ENCODE measurements around the gene SLC39A11.
"Not testable (repeated sequence)": the region's sequence is repeated elsewhere in the genome, so short reads cannot be mapped to it uniquely, and the experiment has no call there.

SLC39A11 gene

GRCh38 chr17:72797142-72797541, 295.3 kb downstream of the SLC39A11 start:
- no peak for DNase-seq (ENCODE audit: low read depth, low spot score)
- H3K4me3 ChIP-seq (ENCODE audit: low read length) = no peak overlapping the region

DNA sequence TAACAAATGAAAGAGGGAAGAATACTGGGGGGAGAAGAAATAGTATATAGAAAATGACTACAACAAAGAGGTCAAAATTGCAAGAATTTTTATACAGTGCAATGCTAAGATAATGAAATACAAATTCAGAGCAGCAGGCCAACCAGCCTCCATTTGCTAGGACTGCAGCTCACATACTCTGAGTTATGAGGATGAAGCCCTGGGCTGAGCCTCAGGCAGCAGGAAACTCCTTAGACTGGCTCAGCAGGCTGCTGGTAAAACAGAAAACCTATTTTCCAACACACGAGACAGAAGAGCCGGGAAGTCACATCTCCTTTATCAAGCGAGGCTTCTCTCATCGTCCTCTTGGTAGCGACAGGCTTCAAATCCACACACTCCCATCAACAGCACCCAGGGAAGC, 296.5 kb downstream of the SLC39A11 start:
- no peak for DNase-seq (ENCODE audit: low read depth, low spot score)
- H3K4me3 ChIP-seq (ENCODE audit: low read length) = no peak overlapping the region

DNA sequence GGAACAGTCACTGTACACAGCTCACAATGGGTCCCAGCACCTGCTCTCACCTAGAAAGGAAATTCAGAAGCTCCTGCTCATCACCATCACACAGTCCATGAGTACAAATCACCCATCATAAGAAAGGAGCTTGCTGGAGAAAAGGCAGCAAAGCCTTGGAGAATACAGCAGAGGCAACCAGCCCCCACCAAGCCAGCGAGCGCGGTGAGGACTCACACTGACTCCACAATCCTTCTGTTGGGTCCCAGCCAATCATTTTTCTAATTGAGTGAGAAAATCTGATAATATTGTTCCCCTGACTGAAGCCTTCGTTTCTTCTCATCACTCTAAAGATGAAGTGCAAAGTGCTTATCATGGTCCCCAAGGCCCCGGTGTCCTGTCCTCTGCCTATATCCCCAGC, 298.3 kb downstream of the SLC39A11 start:
- DNase-seq (ENCODE audit: low read depth, low spot score) = no peak
- no peak overlapping the region for H3K4me3 ChIP-seq (ENCODE audit: low read length)

GRCh38 chr17:72792771-72793170, 299.7 kb downstream of the SLC39A11 start:
- no peak for DNase-seq (ENCODE audit: low read depth, low spot score)

GRCh38 chr17:72790190-72790589, 302.3 kb downstream of the SLC39A11 start:
- DNase-seq (ENCODE audit: low read depth, low spot score) = no peak
- no peak overlapping the region for H3K4me3 ChIP-seq (ENCODE audit: low read length)

More at GRCh38 chr17:72792771-72793170, 299.7 kb downstream of the SLC39A11 start:
- H3K4me3 ChIP-seq (ENCODE audit: low read length) = no peak overlapping the region

DNA sequence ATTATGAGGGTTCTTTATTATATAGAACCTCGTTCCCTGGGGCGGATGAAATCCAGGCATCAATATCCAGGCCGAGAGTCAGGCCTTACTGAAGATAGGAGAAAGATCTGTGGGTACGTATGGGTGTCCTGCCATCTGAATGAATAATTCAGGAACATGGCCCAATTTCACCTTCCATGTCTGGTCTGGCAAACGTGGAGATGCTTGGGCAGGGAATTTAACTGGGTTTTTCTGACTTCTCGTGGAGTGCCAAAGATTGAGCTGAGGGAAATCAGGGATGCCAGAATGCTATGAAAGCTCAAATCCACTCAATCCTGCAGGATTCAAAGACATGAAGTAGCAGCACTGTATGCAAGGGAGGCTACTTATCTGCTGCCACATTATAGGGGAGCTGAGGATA, 302.8 kb downstream of the SLC39A11 start:
- no peak overlapping the region for H3K4me3 ChIP-seq (ENCODE audit: low read length)
- no peak for DNase-seq (ENCODE audit: low read depth, low spot score)

DNA sequence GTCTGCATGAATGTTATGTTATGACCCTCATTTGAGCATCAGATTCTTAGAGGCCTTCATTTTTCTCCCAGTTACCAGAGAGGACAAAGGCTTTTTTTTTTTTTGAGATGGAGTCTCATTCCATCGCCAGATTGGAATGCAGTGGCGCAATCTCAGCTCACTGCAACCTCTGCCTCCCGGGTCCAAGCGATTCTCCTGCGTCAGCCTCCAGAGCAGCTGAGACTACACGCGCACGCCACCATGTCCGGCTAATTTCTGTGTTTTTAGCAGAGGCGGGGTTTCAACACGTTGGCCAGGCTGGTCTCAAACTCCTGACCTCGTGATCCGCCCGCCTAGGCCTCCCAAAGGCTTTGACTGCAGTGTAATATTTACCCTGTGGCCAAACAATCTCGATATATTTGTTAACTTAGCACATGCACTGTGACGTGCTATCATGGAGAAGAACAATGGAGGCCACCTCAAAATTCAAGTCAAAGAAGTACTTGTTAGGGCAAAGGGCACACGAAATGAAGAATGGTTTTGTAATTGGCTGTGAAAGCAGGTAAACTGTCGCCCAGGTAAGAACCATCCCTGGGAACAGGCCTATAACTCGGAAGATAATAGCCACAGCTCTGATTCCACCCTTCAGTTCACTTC, 303.4 kb downstream of the SLC39A11 start:
- no peak overlapping the region for H3K4me3 ChIP-seq (ENCODE audit: low read length)
- DNase-seq (ENCODE audit: low read depth, low spot score) = no peak

- DNase-seq (ENCODE audit: low read depth, low spot score) = no peak
- H3K4me3 ChIP-seq (ENCODE audit: low read length) = no peak overlapping the region
Measured at GRCh38 chr17:72786209-72786608, 306.3 kb downstream of the SLC39A11 start.

- no peak for DNase-seq (ENCODE audit: low read depth, low spot score)
- no peak overlapping the region for H3K4me3 ChIP-seq (ENCODE audit: low read length)
Measured at GRCh38 chr17:72782985-72783701, 309.3 kb downstream of the SLC39A11 start.

DNA sequence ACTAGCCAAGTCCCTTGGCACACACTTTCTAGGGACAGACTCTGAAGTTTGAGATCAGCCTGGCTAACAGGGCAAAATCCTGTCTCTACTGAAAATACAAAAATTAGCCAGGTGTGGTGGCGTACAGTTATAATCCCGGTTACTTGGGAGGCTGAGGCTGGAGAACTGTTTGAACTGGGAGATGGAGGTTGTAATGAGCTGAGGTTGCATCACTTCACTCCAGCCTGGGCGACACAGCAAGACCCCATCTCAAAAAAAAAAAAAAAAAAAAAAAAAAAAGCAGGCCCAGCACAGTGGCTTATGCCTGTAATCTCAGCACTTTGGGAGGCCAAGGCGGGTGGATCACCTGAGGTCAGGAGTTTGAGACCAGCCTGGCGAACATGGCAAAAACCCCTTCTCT, 310.1 kb downstream of the SLC39A11 start:
- DNase-seq (ENCODE audit: low read depth, low spot score); H3K4me3 ChIP-seq (ENCODE audit: low read length): not testable (repeated sequence)

GRCh38 chr17:72778169-72779151, 314.0 kb downstream of the SLC39A11 start:
- no peak for DNase-seq (ENCODE audit: low read depth, low spot score)
- H3K4me3 ChIP-seq (ENCODE audit: low read length) = no peak overlapping the region

DNA sequence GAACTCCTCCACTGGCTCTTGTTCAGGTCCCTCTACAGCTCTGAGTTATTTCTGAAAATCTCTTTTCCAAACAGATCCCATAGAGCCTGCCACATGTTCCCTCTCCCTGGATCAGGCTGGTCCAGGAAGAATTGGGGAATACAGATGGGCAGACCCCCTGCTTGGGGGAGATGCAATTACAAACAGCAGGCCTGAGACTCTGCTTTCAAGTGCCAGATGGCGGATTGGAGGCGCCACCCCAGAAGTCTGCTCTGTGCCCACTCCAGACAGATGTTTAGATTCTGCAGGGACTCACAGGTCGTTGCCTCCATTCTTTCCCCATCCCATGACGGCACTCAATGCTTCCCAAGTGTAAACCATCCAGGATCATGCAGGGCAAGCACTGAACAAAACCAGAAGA, 316.6 kb downstream of the SLC39A11 start:
- H3K4me3 ChIP-seq (ENCODE audit: low read length) = no peak overlapping the region
- no peak for DNase-seq (ENCODE audit: low read depth, low spot score)

DNA sequence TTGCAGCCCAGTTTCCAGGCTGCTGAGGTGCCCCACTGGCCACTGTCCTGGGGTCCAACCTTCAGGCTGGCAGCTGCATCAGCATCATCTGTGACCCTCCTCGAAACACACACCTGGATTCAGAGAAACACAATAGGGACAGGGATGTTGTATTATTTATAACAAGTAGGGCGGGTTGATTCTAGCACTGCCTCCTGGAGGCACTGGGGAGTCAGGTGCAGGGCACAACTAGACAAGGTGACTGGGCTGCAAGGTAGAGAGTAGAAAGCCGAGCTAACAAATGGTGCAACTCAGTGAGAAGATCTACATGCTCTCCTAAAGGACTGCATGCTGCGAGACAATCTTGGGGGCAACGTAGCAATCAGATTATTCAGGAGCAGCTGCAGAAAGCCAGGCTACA, 317.3 kb downstream of the SLC39A11 start:
- no peak for DNase-seq (ENCODE audit: low read depth, low spot score)
- H3K4me3 ChIP-seq (ENCODE audit: low read length) = no peak overlapping the region

DNA sequence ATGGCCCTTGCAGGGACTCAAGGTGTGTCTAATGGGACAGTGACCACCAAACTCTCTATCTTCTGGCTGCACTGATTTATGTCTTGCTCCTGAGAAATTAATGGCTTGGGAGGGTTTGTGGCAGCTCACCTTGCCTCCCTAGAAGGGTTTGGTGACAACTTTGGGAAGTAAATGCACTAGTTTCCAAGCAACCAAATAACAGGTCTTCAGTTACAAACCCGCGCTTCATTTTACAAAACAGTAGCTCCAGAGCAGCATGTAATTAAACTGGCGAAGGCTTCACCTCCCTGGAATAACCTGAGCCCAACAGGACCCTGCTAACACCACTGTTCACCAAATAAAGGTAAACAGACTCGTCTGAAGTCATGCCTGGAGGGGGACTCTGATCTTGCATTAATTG, 318.3 kb downstream of the SLC39A11 start:
- no peak for DNase-seq (ENCODE audit: low read depth, low spot score)
- no peak overlapping the region for H3K4me3 ChIP-seq (ENCODE audit: low read length)

- DNase-seq (ENCODE audit: low read depth, low spot score); H3K4me3 ChIP-seq (ENCODE audit: low read length): not testable (repeated sequence)
Measured at GRCh38 chr17:72773225-72773624, 319.3 kb downstream of the SLC39A11 start.

DNA sequence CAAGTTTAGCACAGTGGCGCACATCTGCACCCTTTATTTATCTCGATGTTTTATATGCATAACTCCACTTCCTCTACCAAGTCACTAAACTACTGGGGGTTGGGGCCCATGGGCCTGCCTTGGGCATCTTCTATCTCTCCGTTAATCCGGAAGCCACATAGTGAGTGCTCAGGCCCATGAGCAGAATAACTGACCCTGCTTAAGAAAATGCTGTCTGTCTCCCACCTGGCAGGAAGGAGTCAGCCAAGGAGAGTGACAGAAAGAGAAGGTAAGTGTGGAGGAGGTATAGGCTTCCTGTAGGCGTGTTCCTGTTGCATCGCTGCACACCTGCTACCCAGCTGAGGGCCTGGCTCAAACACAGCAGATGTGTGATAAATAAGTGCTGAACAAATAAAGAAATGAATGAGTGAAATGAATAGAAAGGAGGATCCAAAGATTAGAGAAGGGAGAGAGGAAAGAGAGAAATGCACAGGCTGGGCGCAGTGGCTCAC, 320.1 kb downstream of the SLC39A11 start:
- H3K4me3 ChIP-seq (ENCODE audit: low read length) = no peak overlapping the region
- no peak for DNase-seq (ENCODE audit: low read depth, low spot score)

GRCh38 chr17:72771734-72772133, 320.8 kb downstream of the SLC39A11 start:
- H3K4me3 ChIP-seq (ENCODE audit: low read length) = no peak overlapping the region
- no peak for DNase-seq (ENCODE audit: low read depth, low spot score)

DNA sequence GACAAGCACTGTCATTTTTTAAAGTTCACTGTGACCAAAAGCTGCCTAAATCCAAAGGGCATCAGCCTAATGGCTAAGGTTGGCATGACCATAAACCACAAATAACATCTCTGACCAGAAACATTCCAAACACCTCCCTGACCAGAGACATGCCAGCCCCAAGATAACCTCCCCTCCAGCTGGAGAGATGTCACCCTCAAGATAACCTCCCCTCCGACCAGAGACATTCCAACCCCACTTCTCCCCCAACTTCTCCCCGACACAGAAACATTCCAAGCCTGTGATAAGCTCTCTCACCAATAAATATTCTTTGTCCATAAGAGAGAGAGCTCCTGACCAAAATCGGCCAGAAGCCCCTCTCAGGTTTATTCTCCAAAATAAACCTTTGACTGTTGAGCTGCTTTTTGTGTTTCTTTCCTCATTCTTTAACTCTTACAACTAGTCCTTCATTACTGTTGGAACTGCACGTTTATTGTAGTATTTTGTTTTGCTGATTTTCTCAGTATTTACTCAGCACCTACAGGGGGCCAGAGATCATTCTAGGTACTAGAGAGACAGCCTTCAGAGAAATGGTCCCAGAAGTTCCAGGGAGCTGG, 325.6 kb downstream of the SLC39A11 start:
- H3K4me3 ChIP-seq (ENCODE audit: low read length) = no peak overlapping the region

More for the DNA sequence above, 325.6 kb downstream of the SLC39A11 start:
- no peak for DNase-seq (ENCODE audit: low read depth, low spot score)

All from Jurkat, Clone E6-1 (cell line).